ENCODE measurements around the gene PLCB4. TPM values are rescaled to one million over a fixed set of nuclear protein-coding genes. Genes with fewer than 3 reads are reported as not detected.

Gene PLCB4
- total RNA-seq, 1 experiment from 2014 or later: 10.1 TPM

DNA sequence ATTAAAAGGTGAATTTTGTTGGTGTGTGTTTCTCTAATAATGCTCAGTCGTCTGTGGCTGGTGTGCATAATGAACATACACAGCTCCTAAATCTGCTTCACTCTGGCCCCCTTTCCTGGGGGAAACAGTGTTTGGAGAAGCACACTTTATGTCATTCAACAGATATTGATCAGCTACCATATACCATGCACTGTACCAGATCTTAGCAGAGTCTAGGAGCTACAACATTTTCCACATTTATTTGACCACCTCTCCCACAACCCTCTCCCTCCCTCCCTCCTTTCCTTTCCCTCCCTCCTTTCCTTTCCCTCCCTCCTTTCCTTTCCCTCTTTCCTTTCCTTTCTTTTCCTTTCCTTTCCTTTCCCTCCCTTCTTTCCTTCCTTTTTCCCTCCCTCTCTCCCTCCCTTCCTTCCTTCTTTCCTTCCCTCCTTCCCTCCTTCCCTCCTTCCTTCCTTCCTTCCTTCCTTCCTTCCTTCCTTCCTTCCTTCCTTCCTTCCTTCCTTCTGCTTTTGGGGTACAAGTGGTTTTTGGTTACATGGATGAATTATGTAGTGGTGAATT, 85.7 kb downstream of the PLCB4 start:
- H2BK5ac ChIP-seq (ENCODE audit: insufficient read length, low read length): no peak overlapping the region

More for the DNA sequence above, 85.7 kb downstream of the PLCB4 start:
- H2BK12ac ChIP-seq (ENCODE audit: insufficient read length, low read depth, low read length): no peak overlapping the region
- H2BK120ac ChIP-seq (ENCODE audit: low read depth, low read length, poor library complexity, severe bottlenecking): no peak overlapping the region
- H3K4me1 Mint-ChIP-seq: peaks cover 5 to 6% of the 10 kb centered on the region in 2 experiments
- H3K18ac ChIP-seq (ENCODE audit: insufficient read length, low read depth, low read length): no peak overlapping the region
- H4K8ac ChIP-seq (replicated peaks; ENCODE audit: insufficient read length, low read depth, low read length): no peak overlapping the region
- no peak overlapping the region for H2BK15ac ChIP-seq (ENCODE audit: low read depth, low read length)
- H3K4me2 ChIP-seq (ENCODE audit: insufficient read depth, insufficient read length, low read length): no peak overlapping the region
- no peak overlapping the region for H3K27ac Mint-ChIP-seq
- no peak overlapping the region for H3K4me3 Mint-ChIP-seq
- no peak for DNase-seq
- peaks cover 11 to 29% (median 21%) of the 10 kb centered on the region in 3 experiments for H3K36me3 Mint-ChIP-seq (ENCODE audit: insufficient read depth in 1 of 3, low read depth in 3 of 3)
- no peak overlapping the region for H2AFZ ChIP-seq (ENCODE audit: low read length)
- no peak overlapping the region for H4K5ac ChIP-seq (ENCODE audit: insufficient read length, low read depth, low read length)
- no peaks in the 10 kb centered on the region for H3K9me3 ChIP-seq (ENCODE audit: control insufficient read depth, low read depth, low read length)
- H3K23ac ChIP-seq (ENCODE audit: insufficient read length, low read depth, low read length): no peak overlapping the region
- no peak overlapping the region for H3K56ac ChIP-seq (ENCODE audit: insufficient read length, low read depth, low read length)
- no peak overlapping the region for H4K91ac ChIP-seq (ENCODE audit: insufficient read length, low read depth, low read length)
- no peak overlapping the region for H3T11ph ChIP-seq (ENCODE audit: low read length)
- H2BK20ac ChIP-seq (ENCODE audit: low read depth, low read length, poor library complexity, severe bottlenecking): no peak overlapping the region
- no CpG with 5 or more reads among the region's 1 CpG for WGBS (ENCODE audit: extremely low coverage, insufficient read length, low lambda C conversion rate)
- TF ChIP-seq CTCF (conservative IDR thresholded peaks at IDR 0.05): no peak
- no peaks in the 10 kb centered on the region for H3K79me2 ChIP-seq (ENCODE audit: insufficient read depth, low read length)
- no peaks in the 10 kb centered on the region for H4K20me1 ChIP-seq (ENCODE audit: control insufficient read depth, insufficient read depth, insufficient read length)
- H3K4ac ChIP-seq (ENCODE audit: low read depth, low read length): no peak overlapping the region
- no peaks in the 10 kb centered on the region for H3K79me1 ChIP-seq (ENCODE audit: insufficient read depth, low read depth, low read length, poor library complexity, severe bottlenecking)
- no peak overlapping the region for H3K27ac ChIP-seq (ENCODE audit: insufficient read length, low read depth, low read length)
- no peaks in the 10 kb centered on the region for H3K27me3 Mint-ChIP-seq (ENCODE audit: low read depth)
- no peak overlapping the region for H3K9ac ChIP-seq (ENCODE audit: extremely low read depth, insufficient read length, low read length)
- no peaks in the 10 kb centered on the region for H3K27me3 ChIP-seq (ENCODE audit: insufficient read depth, low read length)
- no peak overlapping the region for H3K14ac ChIP-seq (ENCODE audit: insufficient read depth, low read length)
- H3K4me1 ChIP-seq (ENCODE audit: insufficient read depth, low read length): no peaks in the 10 kb centered on the region; the same call in 1 of the 2 replicates
- no peaks in the 10 kb centered on the region for H3K23me2 ChIP-seq (ENCODE audit: insufficient read length, low read depth, low read length, poor library complexity, severe bottlenecking)
- H3K9me3 Mint-ChIP-seq: peaks cover 19 to 22% of the 10 kb centered on the region in 2 experiments
- no peak overlapping the region for H2AK5ac ChIP-seq (ENCODE audit: insufficient read length, low read length)
